GM12878 (cell line): Measurements from ENCODE around the gene PCSK9. TPM values are rescaled to one million over a fixed set of nuclear protein-coding genes. Genes with fewer than 3 reads are reported as not detected.

Experiments
- ATAC-seq: fragments of 200-7000 bp; cut with Tn5 transposase; 3 replicates; pipeline ENCODE4 v1.9.1; 2020; ENCODE audit warnings: mild to moderate bottlenecking, moderate library complexity
- BruUV-seq: library from RNA; stranded (reverse); fragments of 400-500 nt; replicated peaks from 2 replicates; lab custom pipeline; 2021; lab: Mats Ljungman, UMichigan
- CTCF ChIA-PET: fragments of 300-600 bp; sonication (Branson Sonifier 250); formaldehyde crosslinking; extraction: SDS; loops from one replicate; lab custom pipeline; 2021; ENCODE audit warnings: inconsistent platforms; lab: Yijun Ruan, JAX
- POLR2A ChIA-PET: fragments of 350-600 bp; formaldehyde crosslinking; extraction: SDS; loops from one replicate; lab custom pipeline; 2021; ENCODE audit warnings: inconsistent platforms; lab: Charles Lee
- RAD21 ChIA-PET: fragments of 300-600 bp; sonication (Branson Sonifier 250); formaldehyde crosslinking; loops from one replicate; lab custom pipeline; 2023; ENCODE audit warnings: antibody characterized with exemption; ENCODE audit not compliant: unreplicated experiment; lab: Charles Lee
- SMC1A ChIA-PET: fragments of 300-600 bp; sonication (Branson Sonifier 250); formaldehyde crosslinking; loops from one replicate; lab custom pipeline; 2023; ENCODE audit not compliant: unreplicated experiment, uncharacterized antibody; lab: Charles Lee
- DNase-seq: peaks from one replicate; pipeline ENCODE4 v3.0.0-alpha.2; 2011; ENCODE audit warnings: low read depth, low spot score
- FAIRE-seq: peaks from 3 replicates; lab custom pipeline; 2011; peaks lifted over from hg19 to GRCh38; lab: Jason Lieb, UNC
- H2AFZ ChIP-seq: 2 replicates; pipeline ENCODE4 v1.6.0; 2011; ENCODE audit warnings: low read depth, low read length, control low read depth; ENCODE audit not compliant: control insufficient read depth
- H3K27ac ChIP-seq: 2 replicates; pipeline ENCODE4 v1.5.1; 2011; ENCODE audit warnings: control low read depth; ENCODE audit not compliant: control insufficient read depth, insufficient read depth
- H3K27me3 ChIP-seq, 2 experiments: replicated peaks in 1 of 2; 2 replicates each; pipeline versions ENCODE4 v1.6.0 to v1.6.1; 2011; ENCODE audit warnings: low read length in 1 of 2; ENCODE audit not compliant: control insufficient read depth in 2 of 2, insufficient read depth in 2 of 2
- H3K36me3 ChIP-seq, 2 experiments: 2 replicates each; pipeline ENCODE4 v1.5.1; 2011; ENCODE audit warnings: low read length in 1 of 2; ENCODE audit not compliant: control insufficient read depth in 2 of 2, insufficient read depth in 2 of 2
- H3K4me1 ChIP-seq: 2 replicates; pipeline ENCODE4 v1.6.1; 2011; ENCODE audit warnings: mild to moderate bottlenecking, low read length, moderate library complexity, mixed read lengths; ENCODE audit not compliant: control insufficient read depth, insufficient read depth
- H3K4me2 ChIP-seq: 2 replicates; pipeline ENCODE4 v1.6.0; 2011; ENCODE audit warnings: control low read depth; ENCODE audit not compliant: control insufficient read depth, insufficient read depth
- H3K4me3 ChIP-seq: fragments of 200-600 bp; sonication (generic); 2 replicates; pipeline ENCODE4 v1.5.1; 2016
- H3K79me2 ChIP-seq: 2 replicates; pipeline ENCODE4 v1.6.0; 2011; ENCODE audit warnings: low read length; ENCODE audit not compliant: control insufficient read depth, insufficient read depth
- H3K9ac ChIP-seq: 2 replicates; pipeline ENCODE4 v1.8.0; 2011; ENCODE audit warnings: low read length, control low read depth, mixed read lengths; ENCODE audit not compliant: control insufficient read depth, insufficient read depth
- H3K9me3 ChIP-seq: replicated peaks from 3 replicates; pipeline ENCODE4 v1.5.1; 2011; ENCODE audit warnings: mild to moderate bottlenecking, low read length; ENCODE audit not compliant: control insufficient read depth, insufficient read depth
- H4K20me1 ChIP-seq: 2 replicates; pipeline ENCODE4 v1.6.0; 2011; ENCODE audit not compliant: control insufficient read depth, insufficient read depth
- CBFB ChIP-seq: IDR thresholded peaks from 2 replicates; pipeline ENCODE4 v1.6.1; 2016; ENCODE audit warnings: antibody characterized with exemption, low read depth
- CREM ChIP-seq: IDR thresholded peaks from 2 replicates; pipeline ENCODE4 v1.6.1; 2014; ENCODE audit warnings: antibody characterized with exemption, low read depth
- DPF2 ChIP-seq: fragments of 450-650 bp; IDR thresholded peaks from 2 replicates; pipeline ENCODE4 v1.6.1; 2017; ENCODE audit warnings: mild to moderate bottlenecking
- ESRRA ChIP-seq: IDR thresholded peaks from 2 replicates; pipeline ENCODE4 v1.6.1; 2012; ENCODE audit warnings: mild to moderate bottlenecking, low read length, improper control_type of control experiment
- HSF1 ChIP-seq: fragments of 150-350 bp; IDR thresholded peaks from 2 replicates; pipeline ENCODE4 v1.6.1; 2014; ENCODE audit warnings: mild to moderate bottlenecking, low read depth, low read length
- NFYA ChIP-seq: IDR thresholded peaks from 2 replicates; pipeline ENCODE4 v1.6.1; 2011; ENCODE audit warnings: low read depth, mild to moderate bottlenecking, low read length, improper control_type of control experiment, borderline replicate concordance
- ZNF622 ChIP-seq: fragments of 450-650 bp; IDR thresholded peaks from 2 replicates; pipeline ENCODE4 v1.6.1; 2017; ENCODE audit warnings: mild to moderate bottlenecking, inconsistent platforms
- WGBS: methylation state at CpG from one replicate; pipeline ENCODE4 v1.1.6; 2016; ENCODE audit warnings: low lambda C conversion rate; ENCODE audit not compliant: insufficient replicate concordance, insufficient coverage; ENCODE audit errors: missing lambda C conversion rate; 5-methylcytosine and 5-hydroxymethylcytosine counted together
- in situ Hi-C: fragments of 300-500 bp; cut with MboI; formaldehyde crosslinking; loops from 9 replicates; pipeline ENCODE4 v1.14.3; 2018; ENCODE audit warnings: mixed read lengths
- intact Hi-C: fragments of 100-400 bp; cut with micrococcal nuclease; formaldehyde crosslinking; loops from one replicate; pipeline ENCODE4 v1.14.2; 2022; ENCODE audit not compliant: unreplicated experiment
- polyA plus RNA-seq, 11 experiments: library from polyadenylated mRNA; depleted of rRNA in 4 of 11; unstranded in 6 of 11; stranded (reverse) in 5 of 11; fragments of >200 nt; fragmentation: Nextera tagmentation in 4 of 11; fragmentation: Illumina TruSeq in 1 of 11; extraction: Ambion mirVana in 4 of 11; extraction: Trizol in 1 of 11; gene quantifications; 1 replicate in 1 of 11; 2 replicates in 10 of 11; pipeline versions ENCODE4 v1.2.1 to v1.2.3, GENCODE V29; 2011 to 2016; ENCODE audit warnings: inconsistent platforms in 2 of 11, missing spikeins in 2 of 11, low read depth in 1 of 11
- total RNA-seq, 4 experiments: library from RNA; depleted of rRNA in 3 of 4; stranded (reverse); fragments of >200 nt in 3 of 4; fragmentation: Illumina TruSeq in 1 of 4; extraction: Trizol in 1 of 4; gene quantifications; 2 replicates each; pipeline versions ENCODE4 v1.2.1 to v1.2.3, GENCODE V29; 2013 to 2021

The PCSK9 gene
- total and polyA plus RNA-seq, 10 of the 15 experiments (the other 5 are each of a cell fraction or from before 2014, with no cell fraction given): 0.03 to 0.15 TPM; not detected in 8

- Histone ChIP-seq H3K9me3 (no peaks in the 10 kb centered on the region), H3K4me1 (no peaks in the 10 kb centered on the region), H3K4me2 (no peak overlapping the region), H3K9ac (no peak overlapping the region), H3K4me3 (no peak overlapping the region), H2AFZ (no peak overlapping the region), H3K79me2 (no peaks in the 10 kb centered on the region), H3K36me3 (no peaks in the 10 kb centered on the region), H3K27ac (no peak overlapping the region), H3K27me3 (peaks cover 3 to 5% of the 10 kb centered on the region in 2 experiments; a peak in 3 of 4 replicates), H4K20me1 (no peaks in the 10 kb centered on the region)
- in situ Hi-C loops: no loop called here
- CTCF ChIA-PET: no interaction called here
- intact Hi-C loops: no loop called here
- SMC1A ChIA-PET: no interaction called here
- no peak for TF ChIP-seq CBFB
- TF ChIP-seq NFYA: no peak
- no peak for TF ChIP-seq HSF1
- TF ChIP-seq DPF2: no peak
- TF ChIP-seq ESRRA: no peak
- no peak for TF ChIP-seq CREM
- TF ChIP-seq ZNF622: no peak
- 30% methylated on average over 5 of the region's 5 CpGs for WGBS
- no TSS peak for BruUV-seq
- DNase-seq: no peak
- POLR2A ChIA-PET: no interaction called here
- RAD21 ChIA-PET: interaction anchor here (1.5 kb wide), 1 partner anchor 223 kb away, joined by 3 read pairs; no protein-coding TSS in a partner anchor
- FAIRE-seq: no peak
- no peak for ATAC-seq
Measured at GRCh38 chr1:55054396-55054795, 15.0 kb downstream of the PCSK9 start.
